A673 (cell line): ENCODE results near the gene TDRD15. TPM values are rescaled to one million over a fixed set of nuclear protein-coding genes. Genes with fewer than 3 reads are reported as not detected.

ENCODE experiments used
- BruUV-seq: library from RNA; stranded (reverse); fragments of 400-500 nt; replicated peaks from 2 replicates; lab custom pipeline; 2021; lab: Mats Ljungman, UMichigan
- CTCF ChIA-PET: fragments of 300-600 bp; sonication (Branson Sonifier 250); formaldehyde crosslinking; loops from one replicate; lab custom pipeline; 2022; ENCODE audit warnings: antibody characterized with exemption; lab: Charles Lee
- POLR2A ChIA-PET: fragments of 300-600 bp; sonication (Branson Sonifier 250); formaldehyde crosslinking; loops from one replicate; lab custom pipeline; 2022; ENCODE audit warnings: antibody characterized with exemption; ENCODE audit not compliant: low non-redundant PET; lab: Charles Lee
- DNase-seq: peaks from one replicate; pipeline ENCODE4 v3.0.0-alpha.2; 2015; ENCODE audit warnings: low spot score
- H3K27ac ChIP-seq: fragments of 200-600 bp; sonication (generic); 2 replicates; pipeline ENCODE4 v1.5.1; 2016; ENCODE audit warnings: mixed run types, low read depth, mild to moderate bottlenecking, mixed read lengths, antibody characterized with exemption, low read length; ENCODE audit not compliant: poor library complexity, severe bottlenecking
- H3K27me3 ChIP-seq: fragments of 200-600 bp; sonication (generic); replicated peaks from 2 replicates; pipeline ENCODE4 v1.6.1; 2017; ENCODE audit warnings: mixed run types, low read depth, mild to moderate bottlenecking, mixed read lengths, antibody characterized with exemption, low read length; ENCODE audit not compliant: insufficient read depth, poor library complexity
- H3K36me3 ChIP-seq: fragments of 200-600 bp; sonication (generic); 2 replicates; pipeline ENCODE4 v1.6.1; 2016; ENCODE audit warnings: mixed run types, mild to moderate bottlenecking, mixed read lengths, antibody characterized with exemption, low read length; ENCODE audit not compliant: insufficient read depth, poor library complexity, severe bottlenecking
- H3K4me1 ChIP-seq: fragments of 200-600 bp; sonication (generic); 2 replicates; pipeline ENCODE4 v1.6.1; 2017; ENCODE audit warnings: mixed run types, mild to moderate bottlenecking, mixed read lengths, antibody characterized with exemption, low read length; ENCODE audit not compliant: insufficient read depth, poor library complexity, severe bottlenecking
- H3K4me3 ChIP-seq: fragments of 200-600 bp; sonication (generic); 2 replicates; pipeline ENCODE4 v1.5.1; 2016; ENCODE audit warnings: low read depth, mixed run types, mild to moderate bottlenecking, mixed read lengths, low read length; ENCODE audit not compliant: poor library complexity, severe bottlenecking
- H3K9me3 ChIP-seq: fragments of 200-600 bp; sonication (generic); 2 replicates; pipeline ENCODE4 v1.6.1; 2016; ENCODE audit warnings: mixed run types, low read depth, mild to moderate bottlenecking, mixed read lengths, antibody characterized with exemption, low read length; ENCODE audit not compliant: poor library complexity, severe bottlenecking
- EZH2 ChIP-seq: fragments of 200-600 bp; sonication (generic); IDR thresholded peaks from 2 replicates; pipeline ENCODE4 v1.6.1; 2017; ENCODE audit warnings: borderline replicate concordance, low read depth, mild to moderate bottlenecking, mixed read lengths, antibody characterized with exemption, low read length; ENCODE audit not compliant: poor library complexity, severe bottlenecking
- intact Hi-C: fragments of 100-400 bp; cut with micrococcal nuclease; formaldehyde crosslinking; loops from one replicate; pipeline ENCODE4 v1.10.0; 2022; ENCODE audit not compliant: unreplicated experiment
- total RNA-seq: library from RNA; stranded (reverse); gene quantifications from 2 replicates; pipeline ENCODE4 v1.2.3, GENCODE V29; 2021
- TF ChIP-seq, protein P1 (sequence below): fragments of 300-800, 200-600 bp; sonication (generic); conservative IDR thresholded peaks from 2 replicates; pipeline ENCODE4 v1.5.1; 2017; ENCODE audit warnings: low read depth, mild to moderate bottlenecking, antibody characterized with exemption, low read length, moderate library complexity, mixed read lengths

TDRD15 gene
- total RNA-seq, 1 experiment from 2014 or later = not detected

DNA sequence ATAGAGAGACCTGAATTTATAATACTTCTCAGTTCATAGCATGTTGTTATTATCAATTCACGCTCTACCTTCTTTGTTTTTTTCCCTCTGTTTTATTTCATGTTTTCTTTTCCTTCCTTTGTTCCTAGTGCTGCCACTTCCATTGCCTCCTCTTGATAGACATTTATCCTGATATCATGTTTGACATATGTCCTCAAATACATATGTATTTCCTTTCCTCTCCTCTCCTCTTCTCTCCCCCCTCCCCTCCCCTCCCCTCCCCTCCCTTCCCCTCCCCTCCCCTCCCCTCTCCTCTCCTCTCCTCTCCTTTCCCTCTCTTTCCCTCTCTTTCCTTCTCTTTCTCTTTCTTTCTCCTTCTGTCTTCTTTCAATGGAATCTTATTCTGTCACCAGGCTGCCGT is 67.8 kb downstream of the TDRD15 start:
- TF ChIP-seq, protein P1, sequence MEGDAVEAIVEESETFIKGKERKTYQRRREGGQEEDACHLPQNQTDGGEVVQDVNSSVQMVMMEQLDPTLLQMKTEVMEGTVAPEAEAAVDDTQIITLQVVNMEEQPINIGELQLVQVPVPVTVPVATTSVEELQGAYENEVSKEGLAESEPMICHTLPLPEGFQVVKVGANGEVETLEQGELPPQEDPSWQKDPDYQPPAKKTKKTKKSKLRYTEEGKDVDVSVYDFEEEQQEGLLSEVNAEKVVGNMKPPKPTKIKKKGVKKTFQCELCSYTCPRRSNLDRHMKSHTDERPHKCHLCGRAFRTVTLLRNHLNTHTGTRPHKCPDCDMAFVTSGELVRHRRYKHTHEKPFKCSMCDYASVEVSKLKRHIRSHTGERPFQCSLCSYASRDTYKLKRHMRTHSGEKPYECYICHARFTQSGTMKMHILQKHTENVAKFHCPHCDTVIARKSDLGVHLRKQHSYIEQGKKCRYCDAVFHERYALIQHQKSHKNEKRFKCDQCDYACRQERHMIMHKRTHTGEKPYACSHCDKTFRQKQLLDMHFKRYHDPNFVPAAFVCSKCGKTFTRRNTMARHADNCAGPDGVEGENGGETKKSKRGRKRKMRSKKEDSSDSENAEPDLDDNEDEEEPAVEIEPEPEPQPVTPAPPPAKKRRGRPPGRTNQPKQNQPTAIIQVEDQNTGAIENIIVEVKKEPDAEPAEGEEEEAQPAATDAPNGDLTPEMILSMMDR = no peak
- no peak for TF ChIP-seq EZH2
- POLR2A ChIA-PET = no interaction called here

More for the DNA sequence above, 67.8 kb downstream of the TDRD15 start:
- CTCF ChIA-PET = no interaction called here
- intact Hi-C loops = no loop called here
- Histone ChIP-seq H3K27me3 (peaks cover 4% of the 10 kb centered on the region), H3K9me3 (no peaks in the 10 kb centered on the region), H3K36me3 (no peaks in the 10 kb centered on the region), H3K27ac (no peak overlapping the region), H3K4me3 (no peak overlapping the region), H3K4me1 (no peaks in the 10 kb centered on the region)
- no TSS peak for BruUV-seq
- no peak for DNase-seq

Other genes starting within 250 kb of the TDRD15 start
- gene APOB, start 79.9 kb upstream of the TDRD15 start, total RNA-seq = not detected in 2 replicates